ENCODE measurements around the gene CCL11. TPM values are rescaled to one million over a fixed set of nuclear protein-coding genes. Genes with fewer than 3 reads are reported as not detected.

Gene CCL11
- total RNA-seq, 2 donors from 2014 or later, result not detected

GRCh38 chr17:34243364-34244320 lies 41.9 kb upstream of the CCL11 start:
- peaks cover 30 to 46% of the 10 kb centered on the region in 2 donors for H3K4me1 ChIP-seq (ENCODE audit: control insufficient read depth in 1 of 2, low read depth in 2 of 2)
- H3K27ac ChIP-seq, result peak overlapping the region in 1 of 2 donors; percentile 35
- H3K36me3 ChIP-seq, result no peaks in the 10 kb centered on the region

DNA sequence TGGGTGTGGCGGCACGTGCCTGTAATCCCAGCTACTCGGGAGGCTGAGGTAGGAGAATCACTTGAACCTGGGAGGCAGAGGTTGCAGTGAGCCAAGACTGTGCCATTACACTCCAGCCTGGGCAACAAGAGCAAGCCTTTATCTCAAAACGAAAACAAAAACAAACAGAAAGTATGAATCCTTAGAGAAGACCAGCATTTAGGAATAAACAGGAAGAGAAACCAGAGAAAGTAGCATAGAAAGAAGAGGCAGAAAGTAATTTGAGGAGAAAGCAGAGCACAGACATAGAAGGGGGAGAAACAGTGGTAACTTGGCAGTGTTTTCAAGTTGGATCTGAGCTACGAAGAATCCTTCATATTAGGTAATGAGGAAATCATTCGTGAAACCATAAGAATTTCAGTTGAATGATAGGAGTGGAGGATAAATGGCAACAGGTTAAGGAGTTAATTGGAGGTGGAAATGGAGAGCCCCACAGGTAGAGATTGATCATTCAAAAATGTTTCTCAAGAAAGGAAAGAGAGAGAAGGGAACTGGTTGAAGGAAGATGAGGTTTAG lies 40.1 kb upstream of the CCL11 start:
- Histone ChIP-seq H3K27ac (no peak overlapping the region), H3K4me3 (no peak overlapping the region), H3K4me1 (ENCODE audit: control insufficient read depth in 1 of 2, low read depth in 2 of 2) (peaks cover 46 to 57% of the 10 kb centered on the region in 2 donors), H3K27me3 (replicated peaks; ENCODE audit: insufficient read depth) (no peaks in the 10 kb centered on the region), H3K9me3 (no peaks in the 10 kb centered on the region), H3K36me3 (no peaks in the 10 kb centered on the region)
- no peak for DNase-seq (ENCODE audit: low spot score)
- TF ChIP-seq CTCF (IDR thresholded peaks at IDR 0.05), result no peak
- ATAC-seq (ENCODE audit: insufficient number of reproducible peaks, low FRiP score, low read depth), result no peak

More at GRCh38 chr17:34243364-34244320, 41.9 kb upstream of the CCL11 start:
- Histone ChIP-seq H3K4me3 (no peak overlapping the region), H3K27me3 (replicated peaks; ENCODE audit: insufficient read depth) (no peaks in the 10 kb centered on the region), H3K9me3 (no peaks in the 10 kb centered on the region)
- no peak for ATAC-seq (ENCODE audit: insufficient number of reproducible peaks, low FRiP score, low read depth)
- TF ChIP-seq CTCF (IDR thresholded peaks at IDR 0.05), result no peak
- DNase-seq (ENCODE audit: low spot score), result no peak

DNA sequence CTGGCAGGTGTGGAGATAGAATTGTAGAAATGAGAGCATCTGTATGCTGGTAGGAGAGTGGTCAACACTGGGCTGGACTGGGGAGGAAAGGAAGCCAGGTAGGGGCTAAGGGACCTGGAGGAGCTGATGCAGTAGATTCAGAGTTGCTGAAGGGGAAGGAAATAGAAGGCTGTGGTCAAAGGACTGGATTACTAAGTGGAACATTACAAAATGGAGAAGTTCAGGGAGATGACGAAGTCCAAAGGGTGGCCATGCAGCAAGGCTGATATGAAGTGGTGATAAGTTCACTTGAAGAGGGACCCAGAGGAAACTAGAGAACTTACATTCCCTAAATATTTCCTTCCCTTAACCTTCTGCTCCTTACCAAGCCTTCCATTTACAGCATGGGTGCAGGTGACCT lies 39.1 kb upstream of the CCL11 start:
- ATAC-seq (ENCODE audit: insufficient number of reproducible peaks, low FRiP score, low read depth) (no peak), DNase-seq (ENCODE audit: low spot score) (no peak)
- H3K36me3 ChIP-seq, result no peaks in the 10 kb centered on the region
- peak overlapping the region in 1 of 2 donors; percentile 15 for H3K27ac ChIP-seq
- H3K27me3 ChIP-seq (replicated peaks; ENCODE audit: insufficient read depth), result no peaks in the 10 kb centered on the region
- H3K4me3 ChIP-seq, result no peak overlapping the region
- H3K9me3 ChIP-seq, result no peaks in the 10 kb centered on the region
- no peak for TF ChIP-seq CTCF (IDR thresholded peaks at IDR 0.05)
- peaks cover 55 to 59% of the 10 kb centered on the region in 2 donors for H3K4me1 ChIP-seq (ENCODE audit: control insufficient read depth in 1 of 2, low read depth in 2 of 2)

- Histone ChIP-seq H3K4me1 (ENCODE audit: control insufficient read depth in 1 of 2, low read depth in 2 of 2) (peaks cover 59 to 61% of the 10 kb centered on the region in 2 donors), H3K27ac (peak overlapping the region in 1 of 2 donors; percentile 84), H3K4me3 (no peak overlapping the region), H3K27me3 (replicated peaks; ENCODE audit: insufficient read depth) (no peaks in the 10 kb centered on the region), H3K9me3 (no peaks in the 10 kb centered on the region), H3K36me3 (no peaks in the 10 kb centered on the region)
- TF ChIP-seq CTCF (IDR thresholded peaks at IDR 0.05), result no peak
- ATAC-seq (ENCODE audit: insufficient number of reproducible peaks, low FRiP score, low read depth), result no peak
- DNase-seq (ENCODE audit: low spot score), result no peak
Measured at GRCh38 chr17:34246881-34247280, 38.7 kb upstream of the CCL11 start.

GRCh38 chr17:34248511-34249024 lies 37.0 kb upstream of the CCL11 start:
- H3K4me3 ChIP-seq, result peak overlapping the region; percentile 40
- DNase-seq (ENCODE audit: low spot score), result no peak
- no peak for TF ChIP-seq CTCF (IDR thresholded peaks at IDR 0.05)
- no peaks in the 10 kb centered on the region for H3K27me3 ChIP-seq (replicated peaks; ENCODE audit: insufficient read depth)
- peaks cover 68 to 78% of the 10 kb centered on the region in 2 donors for H3K4me1 ChIP-seq (ENCODE audit: control insufficient read depth in 1 of 2, low read depth in 2 of 2)
- peak overlapping the region; percentile 84 to 87 for H3K27ac ChIP-seq
- no peaks in the 10 kb centered on the region for H3K36me3 ChIP-seq
- H3K9me3 ChIP-seq, result no peaks in the 10 kb centered on the region
- peak; percentile 67 for ATAC-seq (ENCODE audit: insufficient number of reproducible peaks, low FRiP score, low read depth)
